Gastroesophageal sphincter (tissue), 3 donors: Measurements from ENCODE around the gene ZNF580.

Source experiments
- POLR2AphosphoS5 ChIP-seq: sonication (generic); formaldehyde crosslinking; IDR thresholded peaks from one replicate; pipeline ENCODE4 v1.6.1; 2017; ENCODE audit warnings: antibody characterized with exemption
- TF ChIP-seq, protein P1 (sequence below), 4 experiments: fragments of 200-600 bp in 2 of 4; fragments of 450-650 bp in 2 of 4; sonication (generic) in 1 of 4; IDR thresholded peaks; one replicate each; pipeline ENCODE4 v1.5.1; 2017 to 2019; ENCODE audit warnings: antibody characterized with exemption in 4 of 4, mild to moderate bottlenecking in 2 of 4, moderate library complexity in 2 of 4

DNA sequence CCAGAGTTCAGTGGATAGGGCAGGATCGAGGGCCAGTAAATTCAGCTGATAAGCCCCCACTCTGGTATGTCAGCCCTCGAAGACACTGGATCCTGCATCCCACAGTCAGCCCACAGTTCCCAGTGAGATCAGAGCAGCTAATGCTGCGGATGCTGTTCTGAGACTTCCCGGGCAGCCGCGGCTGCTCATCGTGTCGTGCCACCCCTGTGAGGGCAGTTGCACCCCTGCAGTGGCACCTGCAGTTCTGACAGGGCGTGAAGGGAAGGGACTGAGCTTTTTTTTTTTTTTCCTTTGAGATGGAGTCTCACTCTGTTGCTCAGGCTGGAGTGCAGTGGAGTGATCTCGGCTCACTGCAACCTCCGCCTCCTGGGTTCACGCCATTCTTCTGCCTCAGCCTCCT, 26.7 kb downstream of the ZNF580 start:
- TF ChIP-seq, protein P1, sequence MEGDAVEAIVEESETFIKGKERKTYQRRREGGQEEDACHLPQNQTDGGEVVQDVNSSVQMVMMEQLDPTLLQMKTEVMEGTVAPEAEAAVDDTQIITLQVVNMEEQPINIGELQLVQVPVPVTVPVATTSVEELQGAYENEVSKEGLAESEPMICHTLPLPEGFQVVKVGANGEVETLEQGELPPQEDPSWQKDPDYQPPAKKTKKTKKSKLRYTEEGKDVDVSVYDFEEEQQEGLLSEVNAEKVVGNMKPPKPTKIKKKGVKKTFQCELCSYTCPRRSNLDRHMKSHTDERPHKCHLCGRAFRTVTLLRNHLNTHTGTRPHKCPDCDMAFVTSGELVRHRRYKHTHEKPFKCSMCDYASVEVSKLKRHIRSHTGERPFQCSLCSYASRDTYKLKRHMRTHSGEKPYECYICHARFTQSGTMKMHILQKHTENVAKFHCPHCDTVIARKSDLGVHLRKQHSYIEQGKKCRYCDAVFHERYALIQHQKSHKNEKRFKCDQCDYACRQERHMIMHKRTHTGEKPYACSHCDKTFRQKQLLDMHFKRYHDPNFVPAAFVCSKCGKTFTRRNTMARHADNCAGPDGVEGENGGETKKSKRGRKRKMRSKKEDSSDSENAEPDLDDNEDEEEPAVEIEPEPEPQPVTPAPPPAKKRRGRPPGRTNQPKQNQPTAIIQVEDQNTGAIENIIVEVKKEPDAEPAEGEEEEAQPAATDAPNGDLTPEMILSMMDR (IDR thresholded peaks at IDR 0.05) = no peak
- no peak for TF ChIP-seq POLR2AphosphoS5
